GM12873 (cell line): ENCODE measurements around the gene HDC.

Source experiments
- TF ChIP-seq, protein P1 (sequence below): IDR thresholded peaks from 2 replicates; pipeline ENCODE4 v1.5.1; 2012; ENCODE audit warnings: low read depth, mild to moderate bottlenecking, moderate library complexity, low read length, control low read depth; ENCODE audit not compliant: insufficient read depth; ENCODE audit errors: missing control alignments

Gene HDC

DNA sequence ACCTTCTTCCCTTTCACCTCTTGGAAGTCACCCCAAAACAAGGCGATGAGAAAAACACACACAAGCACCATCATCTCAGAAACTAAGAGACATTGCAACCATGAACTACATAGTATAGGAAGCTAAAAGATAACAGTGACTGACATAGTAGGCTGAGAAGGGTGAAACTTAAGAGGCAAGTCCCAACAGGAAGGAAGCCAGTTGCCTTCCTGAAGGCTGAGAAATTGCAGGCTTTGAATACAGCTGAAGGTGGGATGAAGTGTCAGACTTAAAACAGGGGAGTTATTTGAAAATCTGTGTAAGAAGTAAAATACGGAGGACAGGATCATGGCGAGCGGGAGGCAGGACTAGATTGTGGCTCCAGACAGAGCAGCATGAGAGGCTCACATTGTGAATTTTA lies 55.7 kb downstream of the HDC start:
- TF ChIP-seq, protein P1, sequence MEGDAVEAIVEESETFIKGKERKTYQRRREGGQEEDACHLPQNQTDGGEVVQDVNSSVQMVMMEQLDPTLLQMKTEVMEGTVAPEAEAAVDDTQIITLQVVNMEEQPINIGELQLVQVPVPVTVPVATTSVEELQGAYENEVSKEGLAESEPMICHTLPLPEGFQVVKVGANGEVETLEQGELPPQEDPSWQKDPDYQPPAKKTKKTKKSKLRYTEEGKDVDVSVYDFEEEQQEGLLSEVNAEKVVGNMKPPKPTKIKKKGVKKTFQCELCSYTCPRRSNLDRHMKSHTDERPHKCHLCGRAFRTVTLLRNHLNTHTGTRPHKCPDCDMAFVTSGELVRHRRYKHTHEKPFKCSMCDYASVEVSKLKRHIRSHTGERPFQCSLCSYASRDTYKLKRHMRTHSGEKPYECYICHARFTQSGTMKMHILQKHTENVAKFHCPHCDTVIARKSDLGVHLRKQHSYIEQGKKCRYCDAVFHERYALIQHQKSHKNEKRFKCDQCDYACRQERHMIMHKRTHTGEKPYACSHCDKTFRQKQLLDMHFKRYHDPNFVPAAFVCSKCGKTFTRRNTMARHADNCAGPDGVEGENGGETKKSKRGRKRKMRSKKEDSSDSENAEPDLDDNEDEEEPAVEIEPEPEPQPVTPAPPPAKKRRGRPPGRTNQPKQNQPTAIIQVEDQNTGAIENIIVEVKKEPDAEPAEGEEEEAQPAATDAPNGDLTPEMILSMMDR = no peak

DNA sequence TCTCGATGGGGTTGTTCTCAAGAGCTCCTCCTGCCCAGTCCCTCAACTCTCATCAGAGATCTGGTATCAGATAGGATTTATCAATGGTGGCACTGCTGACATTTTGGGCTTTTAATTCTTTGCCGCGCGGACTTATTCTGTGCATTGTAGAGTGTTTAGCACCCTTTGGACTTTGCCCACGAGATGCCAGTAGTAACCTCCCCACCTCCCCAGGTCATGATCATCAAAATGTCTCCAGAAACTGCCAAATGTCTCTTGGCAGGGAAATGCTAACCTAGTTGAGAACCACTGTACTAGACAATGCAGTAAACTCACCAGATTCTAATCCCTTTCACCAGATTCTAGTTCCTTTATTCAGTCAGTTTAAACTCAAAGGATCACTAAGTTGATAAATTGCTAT lies 59.5 kb downstream of the HDC start:
- TF ChIP-seq, protein P1 = no peak

DNA sequence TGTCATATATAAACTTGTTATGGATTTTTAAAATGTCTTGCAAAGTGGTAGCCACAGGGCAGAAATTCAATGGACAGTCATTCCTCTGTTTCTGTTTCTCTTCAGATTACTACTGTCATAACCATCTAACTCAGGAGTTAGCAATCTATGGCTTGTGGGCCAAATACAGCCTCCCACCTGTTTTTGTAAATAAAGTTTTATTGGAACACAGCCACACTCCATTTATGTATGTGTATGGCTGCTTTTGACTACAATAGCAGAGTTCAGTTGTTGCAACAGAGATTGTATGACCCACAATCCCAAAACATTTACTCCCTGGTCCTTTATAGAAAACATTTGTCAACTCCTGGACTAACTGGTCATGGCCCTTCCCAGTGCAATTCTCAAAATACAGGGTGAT lies 63.5 kb downstream of the HDC start:
- TF ChIP-seq, protein P1 = no peak

DNA sequence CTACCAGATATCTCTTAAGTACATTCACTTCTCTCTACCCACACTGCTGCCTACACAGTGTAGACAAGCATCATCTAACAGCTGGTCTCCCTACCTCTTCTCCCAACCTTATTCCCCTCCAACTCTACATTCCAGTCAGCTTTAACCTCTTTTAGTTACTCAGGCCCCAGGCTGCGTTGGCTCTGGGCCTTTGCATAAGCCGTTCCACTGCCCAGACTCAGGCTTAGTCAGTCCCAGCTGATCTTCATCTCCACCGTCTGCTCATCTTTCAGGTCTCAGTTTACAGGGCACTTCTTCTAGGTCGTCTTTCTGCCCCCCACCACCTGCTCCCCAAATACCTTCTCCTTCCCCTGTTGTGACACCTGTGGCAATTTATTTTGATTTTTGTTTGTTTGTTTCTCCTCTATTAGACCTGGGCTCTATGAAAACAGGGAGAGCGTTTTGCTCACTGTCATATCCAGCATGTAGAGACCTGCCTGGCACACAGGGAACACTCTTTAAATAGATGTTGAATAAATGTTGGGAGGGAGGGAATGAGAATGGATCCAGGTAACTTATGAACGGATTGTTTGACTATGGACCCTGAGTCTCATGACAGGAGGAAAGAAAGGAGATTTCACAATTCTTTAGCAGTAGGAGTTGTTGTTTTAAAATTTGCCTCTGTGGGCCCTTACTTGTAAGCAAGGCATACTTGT lies 72.5 kb downstream of the HDC start:
- TF ChIP-seq, protein P1 = no peak

DNA sequence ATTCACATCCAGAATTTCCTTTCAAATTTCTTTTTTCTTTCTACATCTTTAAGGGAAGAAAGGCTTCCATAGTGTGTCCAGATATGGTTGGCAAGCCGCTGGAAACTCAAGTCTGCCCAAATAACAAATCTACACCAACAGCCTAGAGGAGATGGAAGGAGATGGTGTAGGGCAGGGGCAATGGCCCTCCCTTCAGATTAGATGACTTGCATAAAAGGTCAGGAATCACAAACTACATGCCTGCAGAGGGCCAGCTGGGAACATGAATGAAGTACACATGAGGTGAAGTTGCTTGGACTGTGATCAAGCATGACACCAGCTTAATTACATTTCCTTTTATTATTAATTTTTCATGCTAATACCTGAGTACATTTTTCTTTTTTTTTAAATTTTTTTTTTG lies 73.4 kb downstream of the HDC start:
- TF ChIP-seq, protein P1 = no peak
